ENCODE results near the gene YY2.

The YY2 gene

GRCh38 chrX:21838937-21839333 is 16.9 kb upstream of the YY2 start:
- ATAC-seq (ENCODE audit: low read depth) = peak; percentile 8; the same call in 1 of the 3 replicates
- H3K9me3 ChIP-seq (ENCODE audit: severe bottlenecking) = no peaks in the 10 kb centered on the region

GRCh38 chrX:21839334-21840192 is 16.2 kb upstream of the YY2 start, which contains the start of gene MBTPS2:
Gene MBTPS2, plus strand, starts transcription at chrX:21839617. Its CDS starts 118 bp downstream, at chrX:21839735.
- DNase-seq (ENCODE audit: low spot score) = peak; percentile 67
- H3K27ac ChIP-seq (ENCODE audit: poor library complexity, severe bottlenecking) = peak within 1 kb of the TSS; percentile 41
- peak; percentile 10 for TF ChIP-seq CTCF (IDR thresholded peaks at IDR 0.05; ENCODE audit: poor library complexity, severe bottlenecking)
- H3K9me3 ChIP-seq (ENCODE audit: severe bottlenecking) = no peaks in the 10 kb centered on the region
- H3K4me3 ChIP-seq (ENCODE audit: severe bottlenecking) = peak within 1 kb of the TSS; percentile 65
- H3K36me3 ChIP-seq (ENCODE audit: low read depth) = peaks cover 9% of the 10 kb centered on the region; the same call in 1 of the 2 replicates
- no peaks in the 10 kb centered on the region for H3K4me1 ChIP-seq (ENCODE audit: insufficient read depth, poor library complexity, severe bottlenecking)
- peak; percentile 94 for ATAC-seq (ENCODE audit: low read depth)
- no peaks in the 10 kb centered on the region for H3K27me3 ChIP-seq (ENCODE audit: insufficient read depth, poor library complexity, severe bottlenecking)

More at GRCh38 chrX:21838937-21839333, 16.9 kb upstream of the YY2 start:
- Histone ChIP-seq H3K36me3 (ENCODE audit: low read depth) (peaks cover 5% of the 10 kb centered on the region; the same call in 1 of the 2 replicates), H3K27ac (ENCODE audit: poor library complexity, severe bottlenecking) (peak overlapping the region; percentile 41), H3K4me1 (ENCODE audit: insufficient read depth, poor library complexity, severe bottlenecking) (no peaks in the 10 kb centered on the region), H3K4me3 (ENCODE audit: severe bottlenecking) (peak overlapping the region; percentile 65), H3K27me3 (ENCODE audit: insufficient read depth, poor library complexity, severe bottlenecking) (no peaks in the 10 kb centered on the region)
- DNase-seq (ENCODE audit: low spot score) = no peak
- TF ChIP-seq CTCF (IDR thresholded peaks at IDR 0.05; ENCODE audit: poor library complexity, severe bottlenecking) = no peak

- DNase-seq (ENCODE audit: low spot score) = no peak
- H3K36me3 ChIP-seq (ENCODE audit: low read depth) = peaks cover 12% of the 10 kb centered on the region
- peak overlapping the region; percentile 65 for H3K4me3 ChIP-seq (ENCODE audit: severe bottlenecking)
- no peak for TF ChIP-seq CTCF (IDR thresholded peaks at IDR 0.05; ENCODE audit: poor library complexity, severe bottlenecking)
- H3K27ac ChIP-seq (ENCODE audit: poor library complexity, severe bottlenecking) = peak overlapping the region; percentile 41
- no peaks in the 10 kb centered on the region for H3K9me3 ChIP-seq (ENCODE audit: severe bottlenecking)
- no peaks in the 10 kb centered on the region for H3K4me1 ChIP-seq (ENCODE audit: insufficient read depth, poor library complexity, severe bottlenecking)
- no peak for ATAC-seq (ENCODE audit: low read depth)
- H3K27me3 ChIP-seq (ENCODE audit: insufficient read depth, poor library complexity, severe bottlenecking) = no peaks in the 10 kb centered on the region
Observed at GRCh38 chrX:21840193-21840545, 15.6 kb upstream of the YY2 start.

GRCh38 chrX:21843179-21843578 is 12.6 kb upstream of the YY2 start:
- Histone ChIP-seq H3K36me3 (ENCODE audit: low read depth) (peaks cover 22% of the 10 kb centered on the region), H3K27me3 (ENCODE audit: insufficient read depth, poor library complexity, severe bottlenecking) (no peaks in the 10 kb centered on the region), H3K27ac (ENCODE audit: poor library complexity, severe bottlenecking) (no peak overlapping the region), H3K4me1 (ENCODE audit: insufficient read depth, poor library complexity, severe bottlenecking) (no peaks in the 10 kb centered on the region), H3K9me3 (ENCODE audit: severe bottlenecking) (no peaks in the 10 kb centered on the region), H3K4me3 (ENCODE audit: severe bottlenecking) (no peak overlapping the region)
- DNase-seq (ENCODE audit: low spot score) (no peak), ATAC-seq (ENCODE audit: low read depth) (no peak)
- TF ChIP-seq CTCF (IDR thresholded peaks at IDR 0.05; ENCODE audit: poor library complexity, severe bottlenecking) = no peak

- H3K36me3 ChIP-seq (ENCODE audit: low read depth) = peaks cover 22% of the 10 kb centered on the region
- ATAC-seq (ENCODE audit: low read depth) (no peak), DNase-seq (ENCODE audit: low spot score) (no peak)
- no peaks in the 10 kb centered on the region for H3K9me3 ChIP-seq (ENCODE audit: severe bottlenecking)
- no peak for TF ChIP-seq CTCF (IDR thresholded peaks at IDR 0.05; ENCODE audit: poor library complexity, severe bottlenecking)
- no peaks in the 10 kb centered on the region for H3K4me1 ChIP-seq (ENCODE audit: insufficient read depth, poor library complexity, severe bottlenecking)
- no peak overlapping the region for H3K27ac ChIP-seq (ENCODE audit: poor library complexity, severe bottlenecking)
- no peaks in the 10 kb centered on the region for H3K27me3 ChIP-seq (ENCODE audit: insufficient read depth, poor library complexity, severe bottlenecking)
- H3K4me3 ChIP-seq (ENCODE audit: severe bottlenecking) = no peak overlapping the region
Observed at GRCh38 chrX:21845096-21845495, 10.7 kb upstream of the YY2 start.
